Osteoblast (primary cell): Measurements from ENCODE around the gene ZFP92. TPM values are rescaled to one million over a fixed set of nuclear protein-coding genes. Genes with fewer than 3 reads are reported as not detected.
A peak's percentile ranks its signal among the peaks of the same experiment; 100 is the strongest.

ENCODE experiments used
- DNase-seq: peaks from one replicate; pipeline ENCODE4 v3.0.0; 2011; ENCODE audit warnings: low spot score, mixed read lengths; ENCODE audit not compliant: insufficient read length; ENCODE audit errors: missing footprints
- H2AFZ ChIP-seq: 2 replicates; pipeline ENCODE4 v1.6.0; 2011; ENCODE audit warnings: mild to moderate bottlenecking, low read length
- H3K27ac ChIP-seq: 2 replicates; pipeline ENCODE4 v1.5.1; 2011; ENCODE audit warnings: mild to moderate bottlenecking, low read depth, low read length, moderate library complexity
- H3K27me3 ChIP-seq: 2 replicates; pipeline ENCODE4 v1.6.0; 2012; ENCODE audit warnings: mild to moderate bottlenecking, control low read depth, inconsistent platforms, low read length, moderate library complexity; ENCODE audit not compliant: insufficient read depth
- H3K36me3 ChIP-seq: 2 replicates; pipeline ENCODE4 v1.5.1; 2011; ENCODE audit warnings: mild to moderate bottlenecking, low read length, control low read depth, moderate library complexity; ENCODE audit not compliant: insufficient read depth
- H3K4me1 ChIP-seq: 2 replicates; pipeline ENCODE4 v1.5.1; 2011; ENCODE audit warnings: mild to moderate bottlenecking, low read length, control low read depth, moderate library complexity; ENCODE audit not compliant: insufficient read depth
- H3K4me2 ChIP-seq: 2 replicates; pipeline ENCODE4 v1.6.0; 2011; ENCODE audit warnings: mild to moderate bottlenecking, low read length; ENCODE audit not compliant: insufficient read depth
- H3K4me3 ChIP-seq: fragments of 200-600 bp; sonication (generic); 3 replicates; pipeline ENCODE4 v1.5.1; 2012; ENCODE audit warnings: mild to moderate bottlenecking, low read length, inconsistent platforms; ENCODE audit not compliant: insufficient read depth
- H3K79me2 ChIP-seq: 2 replicates; pipeline ENCODE4 v1.6.0; 2012; ENCODE audit warnings: mild to moderate bottlenecking, low read length, control low read depth, inconsistent platforms; ENCODE audit not compliant: insufficient read depth
- H3K9me3 ChIP-seq: 2 replicates; pipeline ENCODE4 v1.5.1; 2011; ENCODE audit warnings: low read depth, low read length, control low read depth
- H4K20me1 ChIP-seq: 2 replicates; pipeline ENCODE4 v1.6.0; 2012; ENCODE audit warnings: mild to moderate bottlenecking, low read length, control low read depth; ENCODE audit not compliant: insufficient read depth
- CTCF ChIP-seq: IDR thresholded peaks from 2 replicates; pipeline ENCODE4 v1.5.1; 2011; ENCODE audit warnings: mild to moderate bottlenecking, low read depth, low read length, moderate library complexity; ENCODE audit errors: extremely low read depth
- total RNA-seq: library from RNA; depleted of rRNA; stranded (reverse); fragments of >200 nt; gene quantifications from 2 replicates; pipeline ENCODE4 v1.2.3, GENCODE V29; 2012

ZFP92 gene
- total RNA-seq, 1 donor: not detected

- no peak overlapping the region for H2AFZ ChIP-seq
- no peaks in the 10 kb centered on the region for H3K4me1 ChIP-seq
- no peak overlapping the region for H3K4me2 ChIP-seq
- no peaks in the 10 kb centered on the region for H3K79me2 ChIP-seq
- H3K27ac ChIP-seq: no peak overlapping the region
- H3K27me3 ChIP-seq: peaks cover 7% of the 10 kb centered on the region
- no peaks in the 10 kb centered on the region for H4K20me1 ChIP-seq
- no peaks in the 10 kb centered on the region for H3K36me3 ChIP-seq
- TF ChIP-seq CTCF: no peak
- peak; percentile 11 for DNase-seq
- no peaks in the 10 kb centered on the region for H3K9me3 ChIP-seq
- no peak overlapping the region for H3K4me3 ChIP-seq
Observed at GRCh38 chrX:153372949-153373348, 38.3 kb upstream of the ZFP92 start.

DNA sequence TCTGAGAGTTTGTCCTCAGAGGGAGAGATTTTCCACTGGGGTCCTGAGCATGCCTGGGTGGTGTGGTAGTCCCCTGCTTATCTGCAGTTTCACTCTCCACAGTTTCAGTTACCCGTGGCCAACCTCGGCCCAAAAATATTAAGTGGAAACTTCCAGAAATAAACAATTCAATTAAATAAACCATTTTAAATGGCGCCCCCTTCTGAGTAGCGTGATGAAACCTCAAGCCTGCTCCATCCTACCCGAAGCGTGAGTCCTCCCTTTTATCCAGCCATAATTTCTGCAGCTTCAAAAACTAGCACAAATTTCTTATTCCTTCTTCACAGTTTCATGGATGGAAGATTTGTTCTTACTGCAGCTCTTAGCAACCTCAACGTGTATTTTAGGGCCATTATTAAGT is 36.8 kb upstream of the ZFP92 start:
- Histone ChIP-seq H3K4me3 (no peak overlapping the region), H3K4me1 (no peaks in the 10 kb centered on the region), H3K36me3 (no peaks in the 10 kb centered on the region), H2AFZ (no peak overlapping the region), H3K9me3 (no peaks in the 10 kb centered on the region), H3K27ac (no peak overlapping the region), H3K4me2 (no peak overlapping the region), H3K27me3 (peaks cover 7% of the 10 kb centered on the region), H3K79me2 (no peaks in the 10 kb centered on the region), H4K20me1 (no peaks in the 10 kb centered on the region)
- DNase-seq: peak; percentile 39
- peak; percentile 30 for TF ChIP-seq CTCF

DNA sequence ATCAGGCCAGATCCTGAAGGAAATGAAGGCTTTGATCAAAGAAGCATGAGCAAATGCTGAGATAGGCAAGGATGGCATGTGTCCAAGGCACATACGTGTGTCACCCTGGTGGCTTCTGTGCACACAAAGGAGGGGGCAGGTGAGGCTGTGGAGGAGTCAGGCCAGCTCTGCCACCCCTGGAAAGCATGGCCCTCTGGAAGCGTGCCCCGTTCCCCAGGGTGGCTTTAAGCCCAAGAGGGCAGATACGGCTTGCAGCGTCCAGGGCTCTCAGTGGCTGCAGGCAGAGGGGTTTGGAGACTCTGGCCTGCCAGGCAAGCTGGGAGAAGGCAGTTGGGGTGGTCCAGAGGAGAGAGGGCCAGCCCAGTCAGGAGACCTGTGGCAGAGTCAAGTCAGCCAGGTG is 35.7 kb upstream of the ZFP92 start:
- H2AFZ ChIP-seq: no peak overlapping the region
- no peaks in the 10 kb centered on the region for H3K4me1 ChIP-seq
- H3K4me3 ChIP-seq: no peak overlapping the region
- H3K9me3 ChIP-seq: no peaks in the 10 kb centered on the region
- H3K4me2 ChIP-seq: no peak overlapping the region
- DNase-seq: peak; percentile 13
- no peaks in the 10 kb centered on the region for H3K36me3 ChIP-seq
- H4K20me1 ChIP-seq: no peaks in the 10 kb centered on the region
- H3K79me2 ChIP-seq: no peaks in the 10 kb centered on the region
- TF ChIP-seq CTCF: no peak
- peaks cover 7% of the 10 kb centered on the region for H3K27me3 ChIP-seq
- no peak overlapping the region for H3K27ac ChIP-seq

DNA sequence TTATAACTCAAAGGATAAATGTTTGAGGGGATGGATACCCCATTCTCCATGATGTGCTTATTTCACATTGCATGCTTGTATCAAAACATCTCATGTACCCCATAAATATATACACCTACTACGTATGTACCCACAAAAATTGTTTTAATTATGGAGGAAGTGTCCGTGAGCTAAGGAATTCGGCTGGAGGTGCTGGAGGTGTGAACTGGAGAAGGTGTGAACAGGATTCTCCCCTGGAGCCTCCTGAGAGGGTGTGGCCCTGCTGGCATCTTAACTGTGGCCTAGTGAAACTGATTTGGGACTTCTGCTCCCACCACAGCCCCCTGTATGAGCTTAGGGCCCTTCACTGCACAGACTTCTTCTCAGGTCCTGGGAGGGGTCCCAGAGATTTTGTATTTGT is 33.5 kb upstream of the ZFP92 start:
- Histone ChIP-seq H3K4me2 (no peak overlapping the region), H3K4me1 (peaks cover 10% of the 10 kb centered on the region), H3K36me3 (no peaks in the 10 kb centered on the region), H4K20me1 (no peaks in the 10 kb centered on the region), H3K27ac (no peak overlapping the region), H2AFZ (no peak overlapping the region), H3K79me2 (no peaks in the 10 kb centered on the region), H3K9me3 (no peaks in the 10 kb centered on the region), H3K27me3 (peaks cover 2% of the 10 kb centered on the region), H3K4me3 (no peak overlapping the region)
- no peak for TF ChIP-seq CTCF
- DNase-seq: peak; percentile 22
